ENCODE data around the gene SAMD11.
"Not testable (repeated sequence)": the region's sequence is repeated elsewhere in the genome, so short reads cannot be mapped to it uniquely, and the experiment has no call there.

The SAMD11 gene

DNA sequence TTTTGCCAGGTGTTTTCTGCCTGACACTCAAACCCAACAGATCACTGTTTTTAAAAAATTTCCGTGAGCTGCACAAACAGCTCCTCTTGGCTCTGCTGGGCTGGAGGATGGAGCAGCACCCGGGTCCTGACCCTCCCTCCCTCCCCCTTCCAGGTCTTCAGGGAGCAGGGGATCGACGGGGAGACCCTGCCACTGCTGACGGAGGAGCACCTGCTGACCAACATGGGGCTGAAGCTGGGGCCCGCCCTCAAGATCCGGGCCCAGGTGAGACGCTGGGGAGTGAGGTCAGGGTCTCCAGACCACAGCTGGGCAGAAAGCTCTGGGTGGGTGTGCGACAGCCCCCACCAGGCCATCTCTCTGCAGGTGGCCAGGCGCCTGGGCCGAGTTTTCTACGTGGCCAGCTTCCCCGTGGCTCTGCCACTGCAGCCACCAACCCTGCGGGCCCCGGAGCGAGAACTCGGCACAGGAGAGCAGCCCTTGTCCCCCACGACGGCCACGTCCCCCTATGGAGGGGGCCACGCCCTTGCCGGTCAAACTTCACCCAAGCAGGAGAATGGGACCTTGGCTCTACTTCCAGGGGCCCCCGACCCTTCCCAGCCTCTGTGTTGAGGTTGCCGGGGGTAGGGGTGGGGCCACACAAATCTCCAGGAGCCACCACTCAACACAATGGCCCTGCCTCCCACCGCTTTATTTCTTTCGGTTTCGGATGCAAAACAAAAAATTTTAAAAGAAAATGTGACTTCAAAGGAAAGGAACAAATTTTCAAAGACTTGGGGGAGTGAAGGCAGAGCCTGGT lies 20.0 kb downstream of the SAMD11 start:
- DNase-seq (ENCODE audit: low read depth in 1 of 2, low spot score in 1 of 2): no peak

GRCh38 chr1:944341-945325 lies 20.9 kb downstream of the SAMD11 start:
- no peak for DNase-seq (ENCODE audit: low read depth in 1 of 2, low spot score in 1 of 2)

DNA sequence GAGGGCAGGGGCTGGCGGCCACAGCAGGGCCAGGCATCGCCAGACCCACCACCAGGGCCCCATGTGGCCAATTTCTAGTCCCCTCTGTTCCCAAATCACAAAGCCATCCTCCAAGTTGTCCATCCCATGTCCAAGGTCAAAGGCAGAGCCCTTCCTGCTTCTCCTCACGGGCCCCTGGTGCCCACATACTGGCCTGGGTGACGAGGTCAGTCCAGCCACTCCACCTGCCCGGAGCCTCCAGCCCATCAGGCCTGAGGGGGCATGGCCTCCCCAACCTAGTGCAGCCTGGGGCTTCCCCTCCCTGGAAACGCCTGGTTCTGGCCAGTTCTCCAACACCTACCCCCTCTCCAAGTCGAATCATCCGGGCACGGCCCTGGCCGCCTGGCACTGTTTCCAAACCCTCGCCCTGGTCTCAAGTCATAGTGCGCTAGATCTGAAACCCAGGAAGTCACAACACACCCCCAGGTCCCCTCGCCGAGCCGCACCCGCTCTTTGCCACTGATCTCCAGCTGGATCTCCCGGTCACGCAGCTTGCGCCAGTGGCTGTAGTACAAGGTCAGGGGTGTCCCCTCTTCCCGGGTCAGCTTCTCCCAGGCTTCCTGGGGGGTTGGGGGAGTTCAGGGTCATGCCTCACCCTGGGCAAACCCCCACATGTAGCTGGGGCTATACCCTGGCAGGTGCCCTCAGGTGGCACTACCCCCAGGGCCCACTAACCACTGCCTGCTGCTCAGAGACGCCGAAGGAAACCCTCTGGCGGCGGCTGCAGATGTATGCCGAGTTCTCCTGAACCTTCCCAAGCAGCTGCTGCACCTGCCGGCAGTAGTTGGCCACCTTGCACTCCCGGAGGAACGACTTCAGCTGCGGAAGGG lies 22.2 kb downstream of the SAMD11 start:
- DNase-seq (ENCODE audit: low read depth in 1 of 2, low spot score in 1 of 2): no peak

GRCh38 chr1:946811-947210 lies 23.1 kb downstream of the SAMD11 start:
- not testable (repeated sequence) for DNase-seq (ENCODE audit: low read depth in 1 of 2, low spot score in 1 of 2)

DNA sequence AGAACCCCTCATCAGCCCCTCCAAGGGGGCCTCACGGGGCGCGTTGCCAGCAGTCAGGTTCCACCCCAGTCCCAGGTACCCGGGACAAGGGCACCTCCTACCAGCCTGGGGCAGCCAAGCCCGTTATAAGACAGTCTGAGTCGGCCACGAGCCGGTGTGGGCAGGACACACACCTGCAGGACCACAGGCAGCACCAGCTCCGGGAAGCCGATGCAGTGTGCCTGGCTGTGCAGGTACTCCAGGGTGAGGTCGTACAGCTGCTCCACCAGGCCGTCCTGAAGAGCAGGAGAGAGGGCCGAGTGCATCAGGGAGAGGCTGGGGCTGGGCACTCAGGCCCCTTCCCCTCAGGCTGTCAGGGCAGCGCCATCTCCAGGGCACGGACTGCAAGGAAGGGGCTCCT lies 24.2 kb downstream of the SAMD11 start:
- no peak for DNase-seq (ENCODE audit: low read depth in 1 of 2, low spot score in 1 of 2)

GRCh38 chr1:950268-950667 lies 26.5 kb downstream of the SAMD11 start:
- DNase-seq (ENCODE audit: low read depth in 1 of 2, low spot score in 1 of 2): no peak

DNA sequence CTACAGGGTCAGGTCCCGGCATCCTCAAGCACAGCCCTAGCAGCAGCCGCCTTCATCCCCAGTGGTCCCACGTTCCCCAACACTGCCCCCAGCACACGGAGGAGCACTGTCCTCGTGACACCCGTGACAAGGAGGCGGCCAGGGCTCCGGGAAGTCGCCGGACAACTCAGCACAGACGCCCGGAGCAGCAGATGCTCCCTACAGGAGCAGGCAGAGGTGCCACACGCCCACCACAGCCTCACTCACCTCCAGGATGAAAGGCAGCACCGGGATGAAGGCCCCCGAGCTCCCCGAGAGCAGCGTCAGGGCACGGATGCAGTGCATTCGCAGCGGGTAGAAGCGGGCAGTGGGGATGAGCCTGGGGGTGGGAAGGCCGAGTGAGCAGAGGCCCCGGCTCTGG lies 27.2 kb downstream of the SAMD11 start:
- DNase-seq (ENCODE audit: low read depth in 1 of 2, low spot score in 1 of 2): no peak

DNA sequence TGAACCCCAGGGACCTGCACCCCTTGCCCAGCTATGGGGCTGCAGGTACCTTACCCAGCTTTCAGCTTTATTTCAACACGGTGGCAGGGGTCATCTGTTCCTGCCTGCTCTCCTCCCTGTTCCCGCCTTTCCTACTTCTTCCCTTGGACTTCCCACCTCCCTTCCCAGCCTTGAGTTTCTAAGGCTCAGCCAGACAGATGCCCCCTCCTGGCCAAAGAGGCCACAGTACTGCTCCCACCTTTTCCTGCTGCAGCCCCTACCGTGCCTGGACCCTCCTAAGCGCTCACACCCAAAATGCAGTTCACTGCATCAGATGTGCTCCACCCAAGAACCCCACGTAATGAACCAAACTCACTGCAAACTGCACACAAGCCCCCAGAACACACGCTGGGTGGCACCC lies 27.6 kb downstream of the SAMD11 start:
- DNase-seq (ENCODE audit: low read depth in 1 of 2, low spot score in 1 of 2): no peak

- DNase-seq (ENCODE audit: low read depth in 1 of 2, low spot score in 1 of 2): no peak
Measured at GRCh38 chr1:952201-952600, 28.5 kb downstream of the SAMD11 start.

DNA sequence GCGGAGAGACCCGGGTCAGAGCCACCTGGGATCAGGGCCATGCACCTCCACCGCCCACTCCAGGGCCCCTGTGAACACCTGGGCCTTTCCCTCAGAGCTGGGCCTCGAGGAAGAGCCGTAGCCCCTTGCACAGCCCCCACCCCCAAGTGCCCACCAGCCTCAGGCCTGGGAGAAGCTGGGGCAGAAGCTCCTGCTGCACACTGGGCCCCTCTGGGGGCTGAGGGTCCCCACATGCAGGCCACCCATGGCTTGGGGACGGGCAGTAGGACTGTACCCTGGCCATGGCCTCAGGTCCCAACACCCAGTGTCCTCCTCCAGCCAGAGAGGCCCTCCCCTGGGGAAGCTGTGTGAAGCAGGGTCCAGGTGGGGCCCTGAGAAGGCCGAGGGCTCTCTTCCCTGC lies 28.9 kb downstream of the SAMD11 start:
- DNase-seq (ENCODE audit: low read depth in 1 of 2, low spot score in 1 of 2): no peak

DNA sequence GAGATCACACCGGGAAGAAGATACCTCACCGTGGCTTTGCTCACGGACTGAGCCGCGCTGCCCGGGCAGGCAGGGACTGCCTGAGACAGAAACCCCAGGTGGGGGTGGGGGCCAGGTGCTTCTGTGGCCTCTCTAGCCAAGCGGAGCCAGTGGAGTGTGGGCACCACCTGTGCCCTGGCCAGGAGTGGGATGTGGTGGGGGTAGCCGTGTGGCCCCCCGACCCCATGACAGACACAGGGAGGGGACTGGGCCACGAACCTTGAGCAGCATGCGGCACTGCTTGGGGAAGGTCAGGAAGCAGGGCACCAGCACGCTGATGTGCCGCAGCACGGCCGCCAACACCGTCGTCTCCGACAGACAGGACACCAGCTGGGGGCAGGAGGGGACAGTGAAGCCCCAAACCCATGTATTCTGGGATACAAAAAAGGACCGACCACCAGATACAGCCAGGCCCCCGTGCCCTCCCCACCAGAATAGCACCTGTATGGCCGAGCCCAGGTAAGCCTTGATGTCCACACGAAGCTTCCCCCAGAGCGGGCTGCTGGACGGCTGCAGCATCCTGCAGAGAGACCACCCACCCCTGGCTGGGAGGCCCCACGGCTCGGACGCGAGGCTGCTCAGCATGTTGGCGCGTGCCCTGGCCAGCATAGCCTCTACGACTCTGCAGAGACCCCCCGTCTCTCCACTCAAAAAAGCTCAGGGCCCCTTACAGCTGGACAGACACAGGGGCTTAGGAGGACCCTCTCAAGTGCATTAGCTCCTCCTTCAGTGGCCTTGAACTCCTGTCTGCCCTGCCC lies 30.0 kb downstream of the SAMD11 start:
- DNase-seq (ENCODE audit: low read depth in 1 of 2, low spot score in 1 of 2): no peak

DNA sequence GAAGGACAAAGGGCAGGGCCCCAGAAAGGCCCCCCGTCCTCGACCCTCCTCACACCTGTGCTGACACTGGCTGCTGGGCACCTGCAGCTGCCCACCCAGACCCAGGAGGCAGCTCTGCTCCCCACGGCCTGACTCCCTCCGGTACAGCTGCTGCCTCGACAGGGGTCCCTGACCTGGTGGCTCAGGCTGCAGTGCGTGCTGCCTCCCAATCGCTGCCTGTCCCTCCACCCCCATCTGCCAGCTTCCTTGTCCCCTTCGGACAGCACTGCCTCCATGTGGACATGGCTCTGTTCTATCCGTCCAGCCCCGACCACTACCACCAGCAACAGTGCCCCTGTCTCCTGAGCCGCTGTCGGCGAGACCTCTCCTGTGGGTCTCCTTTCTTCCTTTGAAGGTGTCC lies 31.2 kb downstream of the SAMD11 start:
- no peak for DNase-seq (ENCODE audit: low read depth in 1 of 2, low spot score in 1 of 2)

GRCh38 chr1:955474-955873 lies 31.8 kb downstream of the SAMD11 start:
- no peak for DNase-seq (ENCODE audit: low read depth in 1 of 2, low spot score in 1 of 2)

DNA sequence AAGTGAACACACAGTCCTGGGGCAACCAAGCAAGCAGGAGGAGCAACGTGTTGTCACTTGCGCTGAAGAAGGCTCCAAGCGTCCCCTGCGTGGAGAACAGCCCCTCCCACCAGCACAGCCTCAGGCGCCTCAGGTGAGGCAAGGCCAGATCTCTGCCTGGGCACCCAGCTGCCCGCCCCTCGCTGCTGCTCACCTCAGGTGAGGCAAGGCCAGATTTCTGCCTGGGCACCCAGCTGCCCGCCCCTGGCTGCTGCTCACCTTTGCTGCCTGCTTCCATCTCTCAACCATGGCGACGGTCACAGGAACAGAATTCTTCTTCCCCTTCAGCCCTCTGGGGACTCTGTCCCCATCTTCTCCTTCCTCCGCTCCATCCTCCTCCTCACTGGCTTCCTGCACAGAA lies 32.9 kb downstream of the SAMD11 start:
- no peak for DNase-seq (ENCODE audit: low read depth in 1 of 2, low spot score in 1 of 2)

DNA sequence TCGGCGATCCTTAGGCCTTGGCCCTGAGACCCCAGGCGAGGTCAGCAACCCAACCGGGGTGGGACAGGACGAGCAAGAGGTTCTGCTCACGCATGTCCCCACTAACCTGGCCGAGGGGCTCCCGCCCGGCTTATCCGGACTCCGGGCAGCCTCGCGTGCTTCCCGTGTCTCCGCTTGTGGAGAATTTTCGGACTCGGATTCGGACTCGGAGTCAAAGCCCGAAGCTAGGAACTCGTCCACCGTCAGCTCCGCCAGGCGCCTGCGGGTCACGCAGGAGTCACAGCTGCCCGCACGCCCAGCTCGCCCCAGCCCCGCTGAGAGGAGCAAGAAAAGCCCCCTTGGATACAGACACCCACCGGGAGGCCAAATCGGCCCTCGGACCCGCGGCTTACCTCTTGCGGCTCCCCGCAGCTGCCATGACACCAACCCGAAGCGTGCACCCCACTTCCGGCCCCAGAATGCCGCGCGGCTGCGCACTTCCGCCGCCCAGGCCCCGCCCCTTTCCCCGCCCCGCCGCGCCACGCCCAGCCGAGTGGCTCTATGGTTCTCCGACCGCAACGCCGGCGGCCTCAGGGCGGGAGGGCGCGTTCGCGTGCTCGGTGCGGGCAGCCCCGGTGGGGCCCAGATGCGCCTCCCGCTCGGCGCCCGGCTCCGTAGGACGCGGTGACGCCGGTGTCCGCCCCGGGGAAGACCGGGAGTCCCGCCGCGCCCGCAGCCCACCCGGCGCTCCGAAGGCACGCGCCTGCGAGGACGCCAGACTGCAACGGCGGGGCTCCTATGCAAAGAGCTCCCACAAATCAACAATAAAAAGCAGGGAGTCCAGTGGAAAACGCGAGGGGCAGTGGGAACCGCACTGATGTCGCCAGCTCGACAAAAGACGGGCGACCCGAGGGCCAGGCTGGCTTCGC lies 35.4 kb downstream of the SAMD11 start, which contains the start of gene NOC2L:
TSS of gene NOC2L (minus strand) at position 434 of the 908 bp plus-strand sequence. CDS start at position 418, 16 bp downstream.
- peak; percentile 97 for DNase-seq (ENCODE audit: low read depth in 1 of 2, low spot score in 1 of 2)

- no peak for DNase-seq (ENCODE audit: low read depth in 1 of 2, low spot score in 1 of 2)
Measured at GRCh38 chr1:959731-960362, 36.1 kb downstream of the SAMD11 start.

GRCh38 chr1:960363-961131 lies 36.8 kb downstream of the SAMD11 start, which contains the start of gene KLHL17:
Gene KLHL17 (plus strand): TSS chr1:960584. CDS start chr1:960694, 110 bp downstream.
- DNase-seq (ENCODE audit: low read depth in 1 of 2, low spot score in 1 of 2): peak; percentile 59 to 69

- no peak for DNase-seq (ENCODE audit: low read depth in 1 of 2, low spot score in 1 of 2)
Measured at GRCh38 chr1:961132-961669, 37.5 kb downstream of the SAMD11 start.

Data from activated T-helper 1 cell treated with anti-CD3 and anti-CD28 coated beads, Interleukin-2, amount 50 U/mL, for 16 hours (primary cell).